Lower leg skin (tissue), 3 donors: ENCODE measurements around the gene NUDT8.

Experiments
- CTCF ChIP-seq, 3 donors: fragments of 450-650 bp; IDR thresholded peaks; one replicate each; pipeline ENCODE4 v1.5.1; 2016; ENCODE audit warnings: antibody characterized with exemption in 3 of 3, mild to moderate bottlenecking in 3 of 3, moderate library complexity in 2 of 3
- POLR2A ChIP-seq, 2 donors: fragments of 450-650 bp; IDR thresholded peaks; one replicate each; pipeline ENCODE4 v1.6.1; 2016 to 2017; ENCODE audit warnings: antibody characterized with exemption in 2 of 2, mild to moderate bottlenecking in 1 of 2, moderate library complexity in 1 of 2

- TF ChIP-seq CTCF (IDR thresholded peaks at IDR 0.05) (no peak), POLR2A (IDR thresholded peaks at IDR 0.05) (no peak)
Observed at GRCh38 chr11:67651976-67652781, 22.4 kb upstream of the NUDT8 start.
